NCI-H510A (cell line): Measurements from ENCODE around the gene RFXAP.

Experiments used
- DNase-seq: peaks from one replicate; lab custom pipeline; 2025; lab: John Stamatoyannopoulos, UW

RFXAP gene

GRCh38 chr13:36817996-36818803 lies 822 bp upstream of the RFXAP start:
- DNase-seq, result no peak

- no peak for DNase-seq
Measured at GRCh38 chr13:36819739-36820090, 693 bp downstream of the RFXAP start.

DNA sequence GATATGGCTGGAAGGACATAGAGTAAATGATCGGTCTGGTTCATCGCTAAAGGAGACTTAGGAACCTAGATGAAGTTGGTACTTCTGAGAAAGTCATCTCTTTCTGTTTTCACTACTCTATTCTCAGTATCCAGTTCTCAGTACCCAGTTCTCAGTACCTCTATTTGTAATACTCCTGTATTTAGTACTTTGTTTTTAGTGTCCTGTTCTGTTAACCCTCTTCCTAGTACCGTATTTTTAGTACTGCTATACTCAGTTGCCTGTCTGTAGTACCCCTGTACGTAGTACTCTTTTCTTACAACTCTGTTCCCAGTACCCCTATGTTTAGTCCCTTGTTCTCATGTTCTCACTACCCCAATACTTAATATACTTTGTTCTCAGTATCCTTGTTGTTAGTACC lies 1.2 kb downstream of the RFXAP start:
- DNase-seq, result no peak

DNA sequence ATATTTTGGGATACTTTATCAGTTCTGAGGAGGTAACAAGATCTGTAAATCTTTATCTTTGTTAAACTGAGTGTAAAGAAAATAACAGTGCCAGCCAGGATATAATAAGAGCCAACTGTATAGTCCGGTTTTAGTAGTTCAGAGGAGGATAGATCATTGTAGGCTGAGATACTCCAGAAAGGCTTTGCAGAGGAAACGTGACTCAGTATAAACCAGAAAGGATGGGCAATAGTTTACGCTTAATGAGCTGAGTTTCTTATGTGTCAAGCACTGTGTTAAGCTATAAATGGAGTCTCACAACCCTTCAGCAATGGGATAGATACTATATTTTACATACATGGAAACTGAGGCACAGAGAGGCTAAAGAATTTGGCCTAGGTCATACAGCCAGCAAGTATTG lies 3.8 kb downstream of the RFXAP start:
- no peak for DNase-seq

GRCh38 chr13:36829753-36830152 lies 10.7 kb downstream of the RFXAP start:
- DNase-seq, result no peak

DNA sequence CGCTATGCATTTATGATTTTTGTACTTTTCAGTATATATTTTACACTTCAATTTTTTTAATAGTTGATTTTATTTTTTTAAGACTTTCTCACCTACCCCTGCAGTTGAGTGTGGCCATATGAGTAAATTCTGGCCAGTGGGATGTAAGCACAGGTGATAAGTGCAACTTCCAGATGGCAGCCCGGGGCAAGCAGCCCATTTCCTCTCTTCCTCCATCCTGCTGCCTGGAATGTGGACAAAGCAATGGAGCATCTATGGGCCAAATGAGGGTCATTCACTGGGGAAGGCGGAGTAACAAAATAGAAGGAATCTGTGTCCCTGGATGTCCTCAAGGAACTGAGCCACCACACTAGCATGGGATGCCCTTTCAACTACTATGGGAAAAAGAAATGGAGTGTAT lies 12.3 kb downstream of the RFXAP start:
- DNase-seq, result no peak

DNA sequence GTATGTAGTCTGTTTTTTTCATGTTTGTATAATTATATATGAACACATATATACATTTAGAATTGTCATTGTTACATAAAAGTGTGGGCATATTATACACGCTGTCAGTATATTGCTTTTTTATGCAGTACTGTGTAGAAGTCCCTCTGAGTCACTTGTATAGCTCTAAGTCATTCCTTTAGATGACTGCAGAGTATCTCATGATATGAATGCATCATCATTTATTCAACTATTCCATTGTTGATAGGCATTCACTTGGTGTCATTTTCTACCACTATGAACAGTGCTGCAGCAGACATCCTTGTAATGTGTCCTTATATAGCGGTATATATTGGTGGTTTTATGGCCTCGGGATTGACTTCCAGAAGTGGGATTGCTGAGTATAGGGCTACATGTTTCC lies 15.3 kb downstream of the RFXAP start:
- no peak for DNase-seq

- DNase-seq, result no peak
Measured at GRCh38 chr13:36837354-36838092, 18.5 kb downstream of the RFXAP start.

GRCh38 chr13:36839281-36839680 lies 20.3 kb downstream of the RFXAP start:
- DNase-seq, result no peak

DNA sequence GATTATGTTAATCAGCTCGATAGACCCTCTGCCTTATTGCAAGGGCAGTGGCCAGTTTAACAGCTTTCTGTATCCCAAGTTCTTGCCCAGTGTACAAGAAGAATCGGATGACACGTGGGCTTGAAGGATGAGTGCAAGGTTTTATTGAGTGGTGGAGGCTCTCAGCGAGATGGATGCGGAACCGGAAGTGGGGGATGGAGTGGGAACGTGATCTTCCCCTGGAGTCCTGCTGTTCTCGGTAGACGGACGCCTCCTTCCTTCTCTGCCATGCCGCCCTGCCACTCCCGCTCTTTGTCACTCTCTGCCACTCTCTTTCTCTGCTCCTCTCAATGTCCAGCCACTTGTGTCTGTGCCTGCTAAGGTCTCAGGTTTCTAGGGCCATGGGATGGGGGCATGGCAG lies 21.0 kb downstream of the RFXAP start:
- no peak for DNase-seq

DNA sequence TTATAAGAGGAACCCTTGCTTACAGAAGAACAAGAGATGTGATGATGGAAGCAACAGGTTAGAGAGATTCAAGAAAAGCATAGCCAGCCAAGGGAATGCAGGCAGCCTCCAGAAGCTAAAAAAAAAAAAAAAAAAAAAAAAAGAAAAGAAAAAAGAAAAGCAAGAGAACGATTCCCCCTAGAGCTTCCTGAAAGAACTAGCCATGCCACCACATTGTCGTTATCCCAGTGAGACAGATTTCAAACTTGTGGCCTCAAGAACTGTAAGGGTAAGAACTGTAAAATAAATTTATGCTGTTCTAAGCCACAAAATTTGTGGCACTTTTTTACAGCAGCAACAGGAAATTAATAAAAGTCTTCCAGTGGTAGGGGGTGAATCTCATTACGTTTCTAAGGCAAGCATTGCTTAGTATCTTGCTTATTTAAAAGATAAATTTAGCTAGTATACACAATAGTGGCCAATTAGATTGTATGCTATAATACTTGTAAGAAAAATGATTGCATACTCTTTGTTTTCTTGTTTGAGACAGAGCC lies 21.8 kb downstream of the RFXAP start:
- no peak for DNase-seq

GRCh38 chr13:36841391-36841790 lies 22.4 kb downstream of the RFXAP start:
- DNase-seq, result no peak

DNA sequence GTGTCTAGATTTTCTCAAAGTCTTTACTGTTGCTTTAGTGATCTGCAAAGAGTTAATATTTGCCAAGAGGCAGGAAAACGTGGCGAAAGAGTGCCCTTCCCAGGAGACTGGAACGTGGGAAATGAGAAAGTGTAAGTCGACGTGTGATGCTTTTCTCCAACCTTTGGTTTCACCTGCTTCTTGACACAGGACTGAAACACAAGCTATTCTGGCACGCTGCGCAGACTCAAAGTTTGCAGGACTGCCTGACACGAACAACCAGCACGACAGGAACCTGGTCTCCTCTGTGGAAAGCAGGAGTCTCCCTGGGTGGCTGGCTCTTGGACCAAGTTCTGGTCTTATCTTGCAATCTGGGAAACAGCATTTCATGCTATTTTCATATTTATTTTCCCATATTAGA lies 28.6 kb downstream of the RFXAP start:
- no peak for DNase-seq

- peak; percentile 53 for DNase-seq
Measured at GRCh38 chr13:36848199-36848982, 29.4 kb downstream of the RFXAP start.

DNA sequence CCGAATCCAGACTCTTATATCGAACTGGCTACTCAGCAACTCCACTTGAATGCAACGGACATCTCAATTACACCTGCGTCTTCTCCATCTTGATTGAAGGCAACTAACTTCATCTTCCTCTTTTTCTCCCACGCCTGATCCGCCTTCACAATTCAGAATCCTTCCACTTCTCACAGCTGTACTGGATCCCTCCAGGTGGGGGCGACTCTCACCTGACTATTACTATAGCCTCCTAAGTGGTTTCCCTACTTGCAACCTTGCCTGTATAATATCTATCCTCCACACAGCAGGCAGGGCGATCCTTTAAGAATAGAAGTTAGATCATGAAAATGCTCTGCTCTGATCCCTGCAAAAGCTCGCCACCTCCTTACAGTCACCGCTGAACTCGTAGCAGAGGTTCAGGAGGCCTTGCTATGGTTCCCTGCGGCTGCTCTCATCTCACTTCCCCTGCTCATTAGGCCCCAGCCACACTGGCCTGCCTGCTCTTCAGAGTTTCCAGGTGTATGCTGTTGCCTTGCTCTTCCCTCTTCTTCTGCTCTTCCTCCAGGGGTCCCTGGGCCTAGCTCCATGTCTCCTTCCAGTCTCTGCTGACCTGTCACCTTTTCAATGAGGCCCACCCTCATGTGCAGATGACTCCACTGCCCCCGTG lies 31.9 kb downstream of the RFXAP start:
- no peak for DNase-seq

DNA sequence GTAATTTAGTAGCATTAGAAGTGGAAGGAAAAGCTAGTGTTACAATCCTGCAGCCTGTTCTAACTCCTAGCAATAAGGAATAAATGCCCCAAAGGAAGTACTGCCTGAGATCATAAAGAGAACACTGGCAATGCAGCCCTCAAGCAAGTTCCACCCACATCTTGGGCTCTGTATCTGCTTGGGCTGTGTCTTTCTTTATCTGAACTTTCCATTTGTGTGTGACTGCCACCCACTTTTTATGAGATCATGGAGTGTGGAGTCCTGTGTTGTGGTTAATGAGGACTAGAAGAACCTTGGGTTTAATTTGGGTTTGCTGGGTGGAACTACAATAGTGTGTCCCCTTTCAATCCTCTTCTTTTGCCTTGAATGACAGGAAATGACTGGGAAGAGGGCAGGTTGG lies 38.2 kb downstream of the RFXAP start:
- no peak for DNase-seq

GRCh38 chr13:36858290-36858689 lies 39.3 kb downstream of the RFXAP start:
- no peak for DNase-seq

DNA sequence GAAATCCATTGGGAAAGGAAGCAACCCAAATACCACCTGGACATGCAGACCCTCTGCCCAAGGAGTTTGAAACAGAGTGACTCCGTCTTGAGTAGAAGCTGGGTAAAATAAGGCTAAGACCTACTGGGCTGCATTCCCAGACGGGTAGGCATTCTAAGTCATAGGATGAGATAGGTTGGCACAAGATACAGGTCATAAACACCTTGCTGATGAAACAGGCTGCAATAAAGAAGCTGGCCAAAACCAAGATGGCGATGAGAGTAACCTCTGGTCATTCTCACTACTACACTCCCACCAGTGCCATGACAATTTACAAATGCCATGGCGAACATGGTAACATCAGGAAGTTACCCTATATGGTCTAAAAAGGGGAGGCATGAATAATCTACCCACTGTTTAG lies 40.2 kb downstream of the RFXAP start:
- no peak for DNase-seq

- DNase-seq, result no peak
Measured at GRCh38 chr13:36862002-36862685, 43.1 kb downstream of the RFXAP start.

DNA sequence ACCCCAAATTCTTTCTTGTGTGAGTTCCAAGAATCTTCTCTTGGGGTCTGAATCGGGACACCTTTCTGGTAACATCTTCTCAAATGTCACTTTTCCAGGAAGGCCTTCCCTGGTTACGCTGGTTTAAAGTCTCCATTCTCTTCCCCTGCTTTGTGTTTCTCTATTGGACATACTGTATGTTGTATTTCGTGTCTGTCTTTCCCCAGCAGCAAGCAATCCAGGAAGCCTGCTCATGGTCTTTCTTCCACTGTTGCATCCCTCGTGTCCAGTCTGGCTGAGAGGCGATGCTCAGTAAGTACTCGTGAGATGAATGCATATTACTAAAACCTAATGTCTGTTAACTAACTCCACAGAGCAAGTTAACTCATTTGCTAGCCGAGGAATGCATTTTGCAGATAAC lies 43.7 kb downstream of the RFXAP start:
- DNase-seq, result no peak

GRCh38 chr13:36865265-36865664 lies 46.2 kb downstream of the RFXAP start:
- DNase-seq, result no peak

DNA sequence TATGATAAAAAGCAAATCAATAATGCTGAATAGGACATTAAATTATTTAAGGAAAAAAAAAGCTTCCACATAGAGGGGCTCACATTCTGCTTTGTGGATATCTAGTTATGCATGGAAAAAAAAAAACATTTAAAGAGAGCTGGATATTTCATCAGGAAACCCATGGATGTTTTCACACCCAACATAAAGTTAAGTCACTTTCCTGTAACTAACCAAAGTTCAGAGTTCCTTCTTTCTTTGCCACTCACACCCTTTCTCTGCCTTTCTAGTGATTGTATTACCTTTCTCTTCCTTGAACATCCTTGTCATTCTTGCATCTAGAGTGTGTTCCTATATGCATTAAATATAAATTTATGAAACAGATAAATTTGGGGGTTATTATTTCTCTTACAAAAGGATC lies 47.2 kb downstream of the RFXAP start:
- DNase-seq, result no peak
